ENCODE results near the gene KCNJ4. TPM values are rescaled to one million over a fixed set of nuclear protein-coding genes. Genes with fewer than 3 reads are reported as not detected.

KCNJ4 gene
- total and polyA plus RNA-seq, 7 experiments from 2014 or later = not detected

GRCh38 chr22:38451404-38451803 lies 3.6 kb downstream of the KCNJ4 start:
- no peaks in the 10 kb centered on the region for H3K9me3 ChIP-seq (ENCODE audit: control insufficient read depth in 2 of 3, low read length in 3 of 3)
- Mint-ChIP-seq H3K4me1 (peaks cover 1 to 10% (median 8%) of the 10 kb centered on the region in 7 donors), H3K27me3 (peaks cover 27 to 53% (median 43%) of the 10 kb centered on the region in 5 donors), H3K9me3 (peaks cover 0 to 1% (median 0%) of the 10 kb centered on the region in 11 donors), H3K27ac (peak overlapping the region in 1 of 9 donors; percentile 22), H3K36me3 (peaks cover 0 to 3% (median 0%) of the 10 kb centered on the region in 5 donors), H3K4me3 (no peak overlapping the region)
- peaks cover 0 to 5% of the 10 kb centered on the region in 2 donors for H3K4me1 ChIP-seq (ENCODE audit: control insufficient read depth in 2 of 2, insufficient read depth in 2 of 2, low read length in 2 of 2)
- ChIA-PET POLR2A (no interaction called here), CTCF (no interaction called here)
- no peak for ATAC-seq
- no peaks in the 10 kb centered on the region for H3K36me3 ChIP-seq (ENCODE audit: control insufficient read depth in 2 of 3, insufficient read depth in 3 of 3, low read length in 3 of 3)
- intact Hi-C loops (cut with micrococcal nuclease) = no loop called here
- H3K27ac ChIP-seq (ENCODE audit: low read depth, low read length) = no peak overlapping the region
- DNase-seq = no peak
- no peak overlapping the region for H3K4me3 ChIP-seq (ENCODE audit: low read length)
- peaks cover 0 to 10% of the 10 kb centered on the region in 2 donors for H3K27me3 ChIP-seq (ENCODE audit: control insufficient read depth in 2 of 2, insufficient read depth in 2 of 2, low read length in 2 of 2)

DNA sequence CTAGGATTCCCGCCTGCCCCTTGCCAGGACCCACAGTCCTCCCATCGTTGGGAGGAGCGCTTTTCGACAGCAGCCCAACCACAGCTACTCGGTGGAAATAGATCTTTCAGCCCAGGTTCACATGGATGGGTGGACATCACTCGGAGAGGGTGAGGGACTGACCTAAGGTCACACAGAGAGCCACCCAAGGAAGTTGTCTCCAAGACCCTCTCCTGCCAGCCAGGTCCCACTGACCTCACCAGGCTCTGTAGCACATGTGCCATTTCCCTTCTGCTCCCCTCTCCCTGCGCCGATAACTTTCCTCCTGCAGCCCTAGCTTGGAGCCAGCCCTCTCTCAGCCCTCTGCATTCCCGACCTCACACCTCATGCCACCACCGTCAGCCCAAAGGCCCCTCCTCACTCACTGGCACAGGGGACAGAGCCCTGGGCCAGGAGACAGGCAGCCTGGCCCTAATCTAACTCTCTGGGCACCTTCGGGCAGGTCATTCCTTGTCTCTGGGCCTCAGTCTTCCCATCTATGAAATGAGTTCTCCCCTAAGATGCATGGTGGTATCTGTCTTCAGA lies 4.7 kb downstream of the KCNJ4 start:
- ChIA-PET POLR2A (no interaction called here), CTCF (interaction anchor here (0.6 kb wide), 1 partner anchor 1461 kb away, joined by 3 read pairs; no protein-coding TSS in a partner anchor)
- Histone ChIP-seq H3K27ac (ENCODE audit: low read depth, low read length) (no peak overlapping the region), H3K4me1 (ENCODE audit: control insufficient read depth in 2 of 2, insufficient read depth in 2 of 2, low read length in 2 of 2) (peaks cover 0 to 5% of the 10 kb centered on the region in 2 donors), H3K27me3 (ENCODE audit: control insufficient read depth in 2 of 2, insufficient read depth in 2 of 2, low read length in 2 of 2) (peaks cover 0 to 7% of the 10 kb centered on the region in 2 donors), H3K36me3 (ENCODE audit: control insufficient read depth in 2 of 3, insufficient read depth in 3 of 3, low read length in 3 of 3) (no peaks in the 10 kb centered on the region), H3K4me3 (ENCODE audit: low read length) (no peak overlapping the region), H3K9me3 (ENCODE audit: control insufficient read depth in 2 of 3, low read length in 3 of 3) (no peaks in the 10 kb centered on the region)
- H3K36me3 Mint-ChIP-seq = peaks cover 0 to 3% (median 0%) of the 10 kb centered on the region in 5 donors
- no peak for DNase-seq
- peaks cover 24 to 47% (median 40%) of the 10 kb centered on the region in 5 donors for H3K27me3 Mint-ChIP-seq
- peaks cover 0 to 7% (median 5%) of the 10 kb centered on the region in 7 donors for H3K4me1 Mint-ChIP-seq
- peaks cover 0 to 1% (median 0%) of the 10 kb centered on the region in 11 donors for H3K9me3 Mint-ChIP-seq
- no peak overlapping the region for H3K27ac Mint-ChIP-seq
- H3K4me3 Mint-ChIP-seq = no peak overlapping the region
- no peak for ATAC-seq
- intact Hi-C loops (cut with micrococcal nuclease) = no loop called here

DNA sequence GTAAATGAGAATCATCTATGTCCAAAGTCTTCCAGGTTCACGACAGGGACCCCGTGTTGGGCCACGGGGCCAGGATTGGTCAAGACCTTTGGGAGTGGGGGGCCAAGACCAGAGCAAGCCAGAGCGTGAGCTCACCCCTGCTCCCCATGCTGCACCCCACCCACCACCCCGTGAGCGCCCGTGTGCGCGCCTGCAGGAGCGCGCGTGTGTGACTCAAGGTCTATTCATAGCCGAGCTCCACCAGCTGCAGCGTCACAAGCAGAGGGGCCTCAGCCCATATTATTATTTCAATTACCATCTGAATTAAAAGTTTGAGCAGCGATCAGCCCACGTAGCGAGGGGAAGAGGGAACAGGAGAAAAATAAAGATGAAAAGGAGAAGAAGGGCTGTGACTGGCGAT lies 5.2 kb downstream of the KCNJ4 start:
- intact Hi-C loops (cut with micrococcal nuclease) = no loop called here
- Mint-ChIP-seq H3K4me3 (no peak overlapping the region), H3K27ac (no peak overlapping the region), H3K27me3 (peaks cover 27 to 47% (median 42%) of the 10 kb centered on the region in 5 donors), H3K4me1 (peaks cover 0 to 7% (median 5%) of the 10 kb centered on the region in 7 donors), H3K36me3 (peaks cover 0 to 3% (median 0%) of the 10 kb centered on the region in 5 donors), H3K9me3 (peaks cover 0 to 3% (median 0%) of the 10 kb centered on the region in 11 donors)
- ChIA-PET POLR2A (no interaction called here), CTCF (no interaction called here)
- Histone ChIP-seq H3K36me3 (ENCODE audit: control insufficient read depth in 2 of 3, insufficient read depth in 3 of 3, low read length in 3 of 3) (no peaks in the 10 kb centered on the region), H3K27ac (ENCODE audit: low read depth, low read length) (no peak overlapping the region), H3K4me1 (ENCODE audit: control insufficient read depth in 2 of 2, insufficient read depth in 2 of 2, low read length in 2 of 2) (peaks cover 0 to 5% of the 10 kb centered on the region in 2 donors), H3K4me3 (ENCODE audit: low read length) (no peak overlapping the region), H3K9me3 (ENCODE audit: control insufficient read depth in 2 of 3, low read length in 3 of 3) (no peaks in the 10 kb centered on the region), H3K27me3 (ENCODE audit: control insufficient read depth in 2 of 2, insufficient read depth in 2 of 2, low read length in 2 of 2) (peaks cover 0 to 7% of the 10 kb centered on the region in 2 donors)
- ATAC-seq (no peak), DNase-seq (no peak)

GRCh38 chr22:38448945-38449745 lies 5.9 kb downstream of the KCNJ4 start:
- no peaks in the 10 kb centered on the region for H3K36me3 ChIP-seq (ENCODE audit: control insufficient read depth in 2 of 3, insufficient read depth in 3 of 3, low read length in 3 of 3)
- H3K9me3 ChIP-seq (ENCODE audit: control insufficient read depth in 2 of 3, low read length in 3 of 3) = no peaks in the 10 kb centered on the region
- no peak overlapping the region for H3K27ac ChIP-seq (ENCODE audit: low read depth, low read length)
- peaks cover 0 to 3% of the 10 kb centered on the region in 2 donors for H3K4me1 ChIP-seq (ENCODE audit: control insufficient read depth in 2 of 2, insufficient read depth in 2 of 2, low read length in 2 of 2)
- H3K4me3 ChIP-seq (ENCODE audit: low read length) = no peak overlapping the region
- POLR2A ChIA-PET = no interaction called here
- CTCF ChIA-PET = no interaction called here
- ATAC-seq = no peak
- no peak for DNase-seq
- H3K27me3 Mint-ChIP-seq = peaks cover 24 to 41% (median 38%) of the 10 kb centered on the region in 5 donors
- peaks cover 0 to 4% (median 0%) of the 10 kb centered on the region in 11 donors for H3K9me3 Mint-ChIP-seq
- peaks cover 0 to 6% of the 10 kb centered on the region in 2 donors for H3K27me3 ChIP-seq (ENCODE audit: control insufficient read depth in 2 of 2, insufficient read depth in 2 of 2, low read length in 2 of 2)
- intact Hi-C loops (cut with micrococcal nuclease) = no loop called here
- H3K36me3 Mint-ChIP-seq = no peaks in the 10 kb centered on the region
- peaks cover 0 to 3% (median under 1%) of the 10 kb centered on the region in 7 donors for H3K4me1 Mint-ChIP-seq
- no peak overlapping the region for H3K27ac Mint-ChIP-seq
- no peak overlapping the region for H3K4me3 Mint-ChIP-seq

GRCh38 chr22:38446018-38446601 lies 8.9 kb downstream of the KCNJ4 start:
- CTCF ChIA-PET = no interaction called here
- Mint-ChIP-seq H3K9me3 (peaks cover 0 to 4% (median 0%) of the 10 kb centered on the region in 11 donors), H3K27ac (no peak overlapping the region), H3K4me3 (peak overlapping the region in 1 of 10 donors; percentile 19), H3K4me1 (no peaks in the 10 kb centered on the region), H3K27me3 (peaks cover 6 to 22% (median 12%) of the 10 kb centered on the region in 5 donors), H3K36me3 (no peaks in the 10 kb centered on the region)
- intact Hi-C loops (cut with micrococcal nuclease) = no loop called here
- DNase-seq (no peak), ATAC-seq (no peak)
- Histone ChIP-seq H3K4me3 (ENCODE audit: low read length) (no peak overlapping the region), H3K36me3 (ENCODE audit: control insufficient read depth in 2 of 3, insufficient read depth in 3 of 3, low read length in 3 of 3) (no peaks in the 10 kb centered on the region), H3K9me3 (ENCODE audit: control insufficient read depth in 2 of 3, low read length in 3 of 3) (no peaks in the 10 kb centered on the region), H3K27me3 (ENCODE audit: control insufficient read depth in 2 of 2, insufficient read depth in 2 of 2, low read length in 2 of 2) (no peaks in the 10 kb centered on the region), H3K4me1 (ENCODE audit: control insufficient read depth in 2 of 2, insufficient read depth in 2 of 2, low read length in 2 of 2) (no peaks in the 10 kb centered on the region), H3K27ac (ENCODE audit: low read depth, low read length) (no peak overlapping the region)
- POLR2A ChIA-PET = no interaction called here

DNA sequence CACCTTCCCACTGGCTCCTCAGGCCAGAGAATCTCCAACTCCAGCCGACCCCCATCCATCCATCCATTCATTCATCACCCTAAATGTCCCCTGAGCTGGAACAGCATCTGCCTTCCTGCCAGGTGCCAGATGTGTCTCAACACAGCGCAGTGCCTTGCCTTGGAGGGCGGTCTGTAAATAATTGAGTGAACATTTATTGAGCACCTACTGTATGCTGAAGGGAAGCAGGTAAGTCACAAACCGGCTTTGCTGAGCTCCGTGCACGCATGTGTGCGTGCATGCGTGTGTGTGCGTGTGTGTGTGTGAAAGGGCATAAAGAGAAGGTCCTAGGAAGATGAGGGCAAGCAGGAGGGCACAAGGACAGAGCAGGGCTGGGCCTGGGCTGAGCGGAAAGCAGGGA lies 10.2 kb downstream of the KCNJ4 start:
- Mint-ChIP-seq H3K27me3 (peaks cover 0 to 13% (median 4%) of the 10 kb centered on the region in 5 donors), H3K4me1 (no peaks in the 10 kb centered on the region), H3K4me3 (no peak overlapping the region), H3K36me3 (no peaks in the 10 kb centered on the region), H3K27ac (no peak overlapping the region), H3K9me3 (peaks cover 0 to 3% (median 0%) of the 10 kb centered on the region in 11 donors)
- DNase-seq (no peak), ATAC-seq (no peak)
- H3K9me3 ChIP-seq (ENCODE audit: control insufficient read depth in 2 of 3, low read length in 3 of 3) = no peaks in the 10 kb centered on the region
- no peaks in the 10 kb centered on the region for H3K27me3 ChIP-seq (ENCODE audit: control insufficient read depth in 2 of 2, insufficient read depth in 2 of 2, low read length in 2 of 2)
- POLR2A ChIA-PET = no interaction called here
- CTCF ChIA-PET = no interaction called here
- H3K4me3 ChIP-seq (ENCODE audit: low read length) = no peak overlapping the region
- no peak overlapping the region for H3K27ac ChIP-seq (ENCODE audit: low read depth, low read length)
- H3K4me1 ChIP-seq (ENCODE audit: control insufficient read depth in 2 of 2, insufficient read depth in 2 of 2, low read length in 2 of 2) = no peaks in the 10 kb centered on the region
- H3K36me3 ChIP-seq (ENCODE audit: control insufficient read depth in 2 of 3, insufficient read depth in 3 of 3, low read length in 3 of 3) = no peaks in the 10 kb centered on the region
- intact Hi-C loops (cut with micrococcal nuclease) = no loop called here
